Left ventricle myocardium inferior (tissue), 1 donor: Measurements from ENCODE around the gene DMBX1. TPM values are rescaled to one million over a fixed set of nuclear protein-coding genes. Genes with fewer than 3 reads are reported as not detected.
A peak's percentile ranks its signal among the peaks of the same experiment; 100 is the strongest.

Experiments used
- DNase-seq: peaks from one replicate; pipeline ENCODE4 v3.0.0-alpha.2; 2020
- H3K27ac ChIP-seq: fragments of 200-600 bp; replicated peaks from 2 replicates; pipeline ENCODE4 v1.8.0; 2021
- H3K27me3 ChIP-seq: fragments of 200-600 bp; 2 replicates; pipeline ENCODE4 v1.8.0; 2021; ENCODE audit warnings: low read depth
- H3K36me3 ChIP-seq: fragments of 200-600 bp; 2 replicates; pipeline ENCODE4 v1.8.0; 2021
- H3K4me1 ChIP-seq: fragments of 200-600 bp; 2 replicates; pipeline ENCODE4 v1.8.0; 2021
- H3K4me3 ChIP-seq: fragments of 200-600 bp; 2 replicates; pipeline ENCODE4 v1.8.0; 2021; ENCODE audit warnings: mild to moderate bottlenecking, moderate library complexity
- H3K9me3 ChIP-seq: fragments of 200-600 bp; replicated peaks from 2 replicates; pipeline ENCODE4 v1.8.0; 2021
- CTCF ChIP-seq: fragments of 200-600 bp; IDR thresholded peaks from 2 replicates; pipeline ENCODE4 v1.8.0; 2021; ENCODE audit warnings: antibody characterized with exemption, mild to moderate bottlenecking, borderline replicate concordance
- intact Hi-C: fragments of 100-400 bp; cut with micrococcal nuclease; formaldehyde crosslinking; loops from one replicate; pipeline ENCODE4 v1.11.0; 2022
- long read RNA-seq: library from polyadenylated mRNA; unstranded; transcript quantifications from one replicate; pipeline ENCODE4 v2.0.0, GENCODE V29; 2021
- total RNA-seq: library from RNA; stranded (reverse); fragmentation: NEBNext Ultra II Directional; extraction: Animal tissue kit (Norgen Biotek cat#: 25700); gene quantifications from one replicate; pipeline ENCODE4 v1.2.1, GENCODE V29; 2021
- donor health status: DM: no; HTN: yes; CAD: no; lungs with severe emphysema.

The DMBX1 gene
- total RNA-seq: not detected
- long read RNA-seq: 0 reads

GRCh38 chr1:46489638-46490405 lies at the start of gene DMBX1:
Gene DMBX1 (plus strand): TSS chr1:46489836. CDS start chr1:46507011, 17,175 bp downstream.
- Histone ChIP-seq H3K9me3 (no peaks in the 10 kb centered on the region), H3K4me3 (peak within 1 kb of the TSS; percentile 56), H3K27me3 (peaks cover 100% of the 10 kb centered on the region), H3K36me3 (no peaks in the 10 kb centered on the region), H3K27ac (no peak within 1 kb of the TSS), H3K4me1 (peaks cover 23% of the 10 kb centered on the region)
- DNase-seq: no peak
- intact Hi-C loops: no loop called here
- no peak for TF ChIP-seq CTCF

- intact Hi-C loops: no loop called here
- Histone ChIP-seq H3K4me1 (peaks cover 8% of the 10 kb centered on the region), H3K27me3 (peaks cover 32% of the 10 kb centered on the region), H3K9me3 (no peaks in the 10 kb centered on the region), H3K4me3 (no peak overlapping the region), H3K27ac (no peak overlapping the region), H3K36me3 (no peaks in the 10 kb centered on the region)
- DNase-seq: no peak
- no peak for TF ChIP-seq CTCF
These were observed 49.2 kb upstream of the DMBX1 start for GRCh38 chr1:46440478-46440877.

- peak; percentile 66 for DNase-seq
- Histone ChIP-seq H3K36me3 (no peaks in the 10 kb centered on the region), H3K4me1 (peaks cover 8% of the 10 kb centered on the region), H3K4me3 (peak overlapping the region; percentile 60), H3K27me3 (peaks cover 31% of the 10 kb centered on the region), H3K27ac (peak overlapping the region; percentile 25), H3K9me3 (no peaks in the 10 kb centered on the region)
- intact Hi-C loops: no loop called here
- TF ChIP-seq CTCF: peak; percentile 93
These were observed 47.1 kb upstream of the DMBX1 start for GRCh38 chr1:46442317-46443161.

- Histone ChIP-seq H3K36me3 (no peaks in the 10 kb centered on the region), H3K27ac (no peak overlapping the region), H3K4me3 (no peak overlapping the region), H3K9me3 (no peaks in the 10 kb centered on the region), H3K4me1 (peaks cover 21% of the 10 kb centered on the region), H3K27me3 (peaks cover 44% of the 10 kb centered on the region)
- no peak for TF ChIP-seq CTCF
- intact Hi-C loops: no loop called here
- no peak for DNase-seq
These were observed 45.2 kb upstream of the DMBX1 start for GRCh38 chr1:46444466-46444865.

GRCh38 chr1:46445773-46446256 lies 43.8 kb upstream of the DMBX1 start:
- H3K4me3 ChIP-seq: no peak overlapping the region
- H3K27ac ChIP-seq: no peak overlapping the region
- no peaks in the 10 kb centered on the region for H3K9me3 ChIP-seq
- H3K4me1 ChIP-seq: peaks cover 21% of the 10 kb centered on the region
- H3K27me3 ChIP-seq: peaks cover 58% of the 10 kb centered on the region
- DNase-seq: no peak
- intact Hi-C loops: no loop called here
- no peaks in the 10 kb centered on the region for H3K36me3 ChIP-seq
- TF ChIP-seq CTCF: no peak
